Bladder microvascular endothelial cell (primary cell): ENCODE data around the gene LRRC61. TPM values are rescaled to one million over a fixed set of nuclear protein-coding genes. Genes with fewer than 3 reads are reported as not detected.

ENCODE experiments used
- total RNA-seq: library from RNA; depleted of rRNA; stranded (reverse); fragments of >200 nt; gene quantifications from 2 replicates; pipeline ENCODE4 v1.2.3, GENCODE V29; 2014

Gene LRRC61, protein sequence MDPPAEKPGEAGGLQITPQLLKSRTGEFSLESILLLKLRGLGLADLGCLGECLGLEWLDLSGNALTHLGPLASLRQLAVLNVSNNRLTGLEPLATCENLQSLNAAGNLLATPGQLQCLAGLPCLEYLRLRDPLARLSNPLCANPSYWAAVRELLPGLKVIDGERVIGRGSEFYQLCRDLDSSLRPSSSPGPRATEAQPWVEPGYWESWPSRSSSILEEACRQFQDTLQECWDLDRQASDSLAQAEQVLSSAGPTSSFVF
- 0.16 and 3.1 TPM in 2 replicates for total RNA-seq

DNA sequence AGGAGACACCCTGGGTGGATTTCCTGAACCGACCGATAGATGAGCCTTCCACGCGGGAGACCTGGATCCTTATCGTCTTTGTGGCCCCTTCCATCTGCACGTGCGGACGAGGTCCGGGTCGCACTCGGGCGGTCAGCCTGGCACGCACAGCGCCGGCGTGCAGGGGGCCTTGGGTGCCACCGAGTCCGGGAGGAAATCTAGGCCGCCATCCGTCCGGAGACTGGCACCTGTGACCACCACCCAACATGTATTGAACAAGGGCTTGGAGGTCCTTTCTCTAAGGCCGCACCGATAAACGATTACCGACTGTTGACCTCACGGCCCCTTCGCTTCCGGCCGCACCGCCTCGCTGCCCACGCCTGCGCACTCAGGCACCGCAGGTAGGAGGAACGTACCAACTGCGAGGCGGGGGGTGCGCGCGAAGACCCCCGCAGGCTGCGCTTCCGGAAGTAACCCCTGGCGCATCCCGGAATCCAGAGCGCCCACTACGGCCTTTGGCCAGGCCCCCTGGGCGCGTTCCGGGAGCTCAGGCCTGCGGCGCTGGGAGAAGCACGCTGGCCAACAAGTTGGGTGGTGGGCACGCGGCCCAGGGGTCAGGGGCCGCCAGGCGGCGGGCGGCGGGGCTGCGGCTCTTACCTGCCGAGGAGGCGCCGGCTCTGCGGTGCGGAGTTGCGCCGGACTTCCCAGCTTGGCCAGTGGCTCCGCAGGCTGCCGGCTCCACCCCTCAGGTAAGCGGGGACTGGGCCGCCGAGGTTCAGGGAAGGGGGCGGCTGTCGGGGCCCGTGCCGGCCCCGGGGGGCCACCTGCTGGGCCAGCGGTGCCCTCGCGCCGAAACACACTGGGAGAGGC is at the start of gene LRRC61, which contains the start of gene ACTR3C:
LRRC61 (plus strand) TSS at position 523 of the 849 bp plus-strand sequence. CDS start 13,507 bp downstream, outside the sequence.
ACTR3C (minus strand) TSS at position 713 of the 849 bp plus-strand sequence. CDS start 28,249 bp downstream, outside the sequence.

DNA sequence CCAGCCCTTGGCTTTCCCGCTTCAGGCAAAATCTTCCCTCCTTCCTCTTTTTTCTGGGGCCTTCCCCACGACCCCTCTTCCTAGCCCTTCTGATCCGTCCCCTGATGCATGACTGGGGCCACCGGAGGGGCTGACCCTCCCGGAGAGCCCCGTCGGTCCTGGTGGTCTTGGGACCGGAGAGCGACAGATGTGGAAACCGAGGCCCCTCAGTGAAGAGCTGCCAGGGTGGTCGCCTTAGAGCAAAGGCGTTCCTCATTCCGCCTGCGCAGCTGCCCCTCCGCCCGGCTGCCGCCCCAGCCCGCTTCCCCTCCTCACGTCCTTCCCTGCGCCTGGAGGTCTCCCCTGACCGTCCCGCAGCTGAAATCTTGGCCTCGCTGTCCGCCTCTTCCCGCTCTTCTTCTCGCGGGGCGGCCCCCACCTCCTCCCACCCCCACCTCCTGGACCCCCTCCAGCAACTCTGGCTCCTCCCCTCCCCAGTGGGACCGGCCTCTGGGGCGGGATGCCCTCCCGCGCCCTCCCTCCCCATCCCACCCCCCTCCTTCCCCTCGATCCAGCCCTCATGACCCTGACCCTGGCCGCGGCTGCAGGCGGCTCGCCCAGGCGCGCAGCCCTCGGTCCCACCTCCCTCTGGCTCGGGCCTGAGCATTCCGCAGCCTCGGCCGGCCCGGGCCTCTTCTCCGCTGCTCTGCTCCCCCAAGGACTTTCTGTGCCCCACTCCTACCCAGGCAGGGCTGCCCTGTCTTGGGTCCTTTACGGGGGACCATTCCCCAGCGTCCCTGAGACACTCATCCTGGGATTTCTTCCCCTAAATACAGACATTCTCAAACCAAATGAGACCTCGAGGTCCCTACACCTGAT is 18.3 kb downstream of the LRRC61 start, which contains the start of gene RARRES2:
RARRES2 (minus strand) TSS at position 367 of the 858 bp plus-strand sequence. CDS start 1,020 bp downstream, outside the sequence.

DNA sequence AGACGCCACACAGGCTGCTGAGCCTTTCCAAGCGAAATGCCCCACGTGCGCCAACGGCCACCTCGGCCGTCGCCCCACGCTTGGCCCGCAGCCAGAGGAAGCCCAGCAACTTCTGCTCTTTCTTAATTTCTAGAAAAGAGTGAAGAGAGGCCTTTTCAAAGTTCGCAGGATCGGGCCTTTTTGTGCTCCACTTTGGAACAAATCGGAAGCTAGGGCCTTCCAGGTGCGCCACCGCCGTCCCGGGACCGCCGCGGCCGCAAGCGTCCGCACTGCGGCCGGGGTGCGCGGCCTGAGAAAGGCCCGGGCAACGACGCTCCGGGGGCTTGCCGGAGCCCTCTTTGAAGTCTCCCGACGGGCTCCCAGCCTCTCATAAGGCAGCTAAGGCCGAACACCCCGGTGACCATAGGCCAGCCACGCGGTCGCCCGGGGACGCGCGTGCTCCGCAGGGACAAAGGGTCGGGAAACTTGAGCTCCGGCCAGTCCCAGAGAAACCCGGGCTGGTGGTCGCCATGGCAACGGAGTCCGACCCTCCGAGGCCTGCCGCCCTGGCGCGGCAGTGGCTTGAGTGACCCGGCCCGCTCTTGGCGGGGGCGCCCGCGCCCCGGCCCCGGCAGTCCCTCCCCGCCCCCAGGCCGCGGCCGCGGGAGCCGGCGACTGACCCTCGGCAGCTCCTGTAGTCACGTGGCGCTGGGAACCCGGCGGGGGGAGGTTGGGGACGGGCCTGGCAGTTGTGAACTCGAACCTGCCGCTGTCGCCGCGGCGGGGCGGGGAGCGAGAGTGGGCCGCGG is 45.1 kb downstream of the LRRC61 start, which contains the start of gene REPIN1:
REPIN1 (plus strand) TSS at position 727 of the 788 bp plus-strand sequence. CDS start 890 bp downstream, outside the sequence.

DNA sequence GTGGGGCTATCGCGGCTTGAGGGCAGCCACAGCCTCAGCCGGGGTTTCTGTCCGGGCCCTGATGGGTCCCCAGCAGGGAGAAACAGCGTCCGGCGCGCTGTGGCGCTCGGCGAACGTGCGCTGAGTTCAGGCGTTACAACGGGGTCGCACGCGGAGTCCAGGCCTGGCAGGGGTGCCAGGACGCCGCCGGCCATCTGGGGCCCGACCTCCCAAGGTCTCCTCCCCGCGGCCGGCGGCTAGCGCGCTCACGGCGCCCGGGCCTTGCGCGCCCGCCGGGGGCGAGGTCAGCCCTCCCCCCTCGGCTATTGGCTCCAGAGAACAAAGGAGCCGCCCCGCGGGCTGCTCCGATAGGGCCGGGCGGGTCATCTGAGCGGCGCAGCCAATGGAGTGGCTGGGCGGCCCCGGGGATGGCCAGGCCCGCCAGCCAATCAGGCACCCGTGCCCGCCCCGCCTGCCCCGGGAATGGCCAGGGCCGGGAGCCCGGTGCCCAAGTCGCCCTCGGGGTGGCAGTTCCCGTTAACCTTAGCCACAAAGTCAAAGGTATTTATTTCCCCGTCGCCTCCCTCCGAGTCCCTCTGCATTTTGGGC is 55.8 kb downstream of the LRRC61 start, which contains the start of gene ZNF775:
ZNF775 (plus strand) TSS at position 478 of the 588 bp plus-strand sequence. CDS start 9,141 bp downstream, outside the sequence.

Other genes with a start within 250 kb of the LRRC61 start
- gene ACTR3C, start 190 bp downstream of the LRRC61 start, total RNA-seq, result 0.16 and 5.4 TPM in 2 replicates
- 0.19 TPM in 1 of 2 replicates, not detected in the other for gene RARRES2, start 18.3 kb downstream of the LRRC61 start, total RNA-seq
- 43.5 and 74.2 TPM in 2 replicates for gene REPIN1, start 45.5 kb downstream of the LRRC61 start, total RNA-seq
- gene ZNF775, start 56.0 kb downstream of the LRRC61 start, total RNA-seq, result 7.0 and 7.8 TPM in 2 replicates
- 74.8 and 102 TPM in 2 replicates for gene GIMAP8, start 127.3 kb downstream of the LRRC61 start, total RNA-seq
- gene GIMAP7, start 191.5 kb downstream of the LRRC61 start, total RNA-seq, result 41.2 and 88.9 TPM in 2 replicates
- gene GIMAP4, start 244.0 kb downstream of the LRRC61 start, total RNA-seq, result 131 and 293 TPM in 2 replicates